ENCODE measurements around the gene CAMK1D. TPM values are rescaled to one million over a fixed set of nuclear protein-coding genes. Genes with fewer than 3 reads are reported as not detected.
"Not testable (repeated sequence)": the region's sequence is repeated elsewhere in the genome, so short reads cannot be mapped to it uniquely, and the experiment has no call there.

The CAMK1D gene
- total RNA-seq, 1 experiment from 2014 or later = 10.2 TPM

GRCh38 chr10:12333380-12334185 is 15.8 kb upstream of the CAMK1D start (continued):
- TF ChIP-seq, protein P1, sequence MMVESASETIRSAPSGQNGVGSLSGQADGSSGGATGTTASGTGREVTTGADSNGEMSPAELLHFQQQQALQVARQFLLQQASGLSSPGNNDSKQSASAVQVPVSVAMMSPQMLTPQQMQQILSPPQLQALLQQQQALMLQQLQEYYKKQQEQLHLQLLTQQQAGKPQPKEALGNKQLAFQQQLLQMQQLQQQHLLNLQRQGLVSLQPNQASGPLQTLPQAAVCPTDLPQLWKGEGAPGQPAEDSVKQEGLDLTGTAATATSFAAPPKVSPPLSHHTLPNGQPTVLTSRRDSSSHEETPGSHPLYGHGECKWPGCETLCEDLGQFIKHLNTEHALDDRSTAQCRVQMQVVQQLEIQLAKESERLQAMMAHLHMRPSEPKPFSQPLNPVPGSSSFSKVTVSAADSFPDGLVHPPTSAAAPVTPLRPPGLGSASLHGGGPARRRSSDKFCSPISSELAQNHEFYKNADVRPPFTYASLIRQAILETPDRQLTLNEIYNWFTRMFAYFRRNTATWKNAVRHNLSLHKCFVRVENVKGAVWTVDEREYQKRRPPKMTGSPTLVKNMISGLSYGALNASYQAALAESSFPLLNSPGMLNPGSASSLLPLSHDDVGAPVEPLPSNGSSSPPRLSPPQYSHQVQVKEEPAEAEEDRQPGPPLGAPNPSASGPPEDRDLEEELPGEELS (CRISPR knock-in tag; IDR thresholded peaks at IDR 0.05) = no peak
- TF ChIP-seq ESRRA (CRISPR knock-in tag; IDR thresholded peaks at IDR 0.05; ENCODE audit: borderline replicate concordance) (no peak), ATF1 (CRISPR knock-in tag; IDR thresholded peaks at IDR 0.05) (no peak), FOXK1 (CRISPR knock-in tag; IDR thresholded peaks at IDR 0.05) (no peak)

DNA sequence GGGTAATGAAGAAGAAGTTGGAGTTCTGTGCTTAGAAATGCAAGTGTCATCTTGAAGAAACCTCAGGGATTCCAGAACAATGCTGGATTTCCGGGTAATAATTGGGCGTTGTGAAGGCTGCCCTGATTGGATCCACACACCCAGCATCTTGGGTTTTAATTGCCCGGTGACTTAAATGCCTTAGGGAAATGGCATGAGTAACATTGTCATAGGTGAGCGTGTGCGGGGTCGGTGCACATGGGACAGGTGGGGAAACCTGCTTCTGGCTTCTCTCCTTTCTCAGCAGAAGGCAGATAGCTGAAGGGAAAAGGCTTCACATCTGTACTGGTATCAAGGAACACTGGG is 15.2 kb upstream of the CAMK1D start:
- no peaks in the 10 kb centered on the region for H3K36me3 Mint-ChIP-seq
- no peak for TF ChIP-seq JUN (CRISPR knock-in tag; IDR thresholded peaks at IDR 0.05)
- TF ChIP-seq E2F4 (CRISPR knock-in tag; IDR thresholded peaks at IDR 0.05; ENCODE audit: borderline replicate concordance, low read depth) = no peak
- TF ChIP-seq ZNF219 (CRISPR knock-in tag; IDR thresholded peaks at IDR 0.05; ENCODE audit: borderline replicate concordance) = no peak
- TF ChIP-seq, protein P2, sequence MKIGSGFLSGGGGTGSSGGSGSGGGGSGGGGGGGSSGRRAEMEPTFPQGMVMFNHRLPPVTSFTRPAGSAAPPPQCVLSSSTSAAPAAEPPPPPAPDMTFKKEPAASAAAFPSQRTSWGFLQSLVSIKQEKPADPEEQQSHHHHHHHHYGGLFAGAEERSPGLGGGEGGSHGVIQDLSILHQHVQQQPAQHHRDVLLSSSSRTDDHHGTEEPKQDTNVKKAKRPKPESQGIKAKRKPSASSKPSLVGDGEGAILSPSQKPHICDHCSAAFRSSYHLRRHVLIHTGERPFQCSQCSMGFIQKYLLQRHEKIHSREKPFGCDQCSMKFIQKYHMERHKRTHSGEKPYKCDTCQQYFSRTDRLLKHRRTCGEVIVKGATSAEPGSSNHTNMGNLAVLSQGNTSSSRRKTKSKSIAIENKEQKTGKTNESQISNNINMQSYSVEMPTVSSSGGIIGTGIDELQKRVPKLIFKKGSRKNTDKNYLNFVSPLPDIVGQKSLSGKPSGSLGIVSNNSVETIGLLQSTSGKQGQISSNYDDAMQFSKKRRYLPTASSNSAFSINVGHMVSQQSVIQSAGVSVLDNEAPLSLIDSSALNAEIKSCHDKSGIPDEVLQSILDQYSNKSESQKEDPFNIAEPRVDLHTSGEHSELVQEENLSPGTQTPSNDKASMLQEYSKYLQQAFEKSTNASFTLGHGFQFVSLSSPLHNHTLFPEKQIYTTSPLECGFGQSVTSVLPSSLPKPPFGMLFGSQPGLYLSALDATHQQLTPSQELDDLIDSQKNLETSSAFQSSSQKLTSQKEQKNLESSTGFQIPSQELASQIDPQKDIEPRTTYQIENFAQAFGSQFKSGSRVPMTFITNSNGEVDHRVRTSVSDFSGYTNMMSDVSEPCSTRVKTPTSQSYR (CRISPR knock-in tag; IDR thresholded peaks at IDR 0.05) = no peak
- no peak for TF ChIP-seq ZNF671 (CRISPR knock-in tag; IDR thresholded peaks at IDR 0.05)
- ChIA-PET POLR2A (no interaction called here), CTCF (no interaction called here)
- DNase-seq (ENCODE audit: low spot score) (no peak), ATAC-seq (no peak)
- H3K9me3 Mint-ChIP-seq = no peaks in the 10 kb centered on the region
- no peak overlapping the region for H3K27ac Mint-ChIP-seq
- no peak overlapping the region for H3K4me3 Mint-ChIP-seq
- H3K27me3 Mint-ChIP-seq (ENCODE audit: low read depth) = no peaks in the 10 kb centered on the region
- H3K4me1 Mint-ChIP-seq = no peaks in the 10 kb centered on the region

- H3K9me3 Mint-ChIP-seq; POLR2A ChIA-PET; CTCF ChIA-PET; DNase-seq (ENCODE audit: low spot score); H3K27me3 Mint-ChIP-seq (ENCODE audit: low read depth); ATAC-seq; H3K4me1 Mint-ChIP-seq; H3K36me3 Mint-ChIP-seq; H3K27ac Mint-ChIP-seq; H3K4me3 Mint-ChIP-seq: not testable (repeated sequence)
Measured at GRCh38 chr10:12335169-12335568, 14.2 kb upstream of the CAMK1D start.

- Mint-ChIP-seq H3K27me3 (ENCODE audit: low read depth) (no peaks in the 10 kb centered on the region), H3K9me3 (no peaks in the 10 kb centered on the region), H3K4me1 (no peaks in the 10 kb centered on the region), H3K36me3 (no peaks in the 10 kb centered on the region), H3K4me3 (no peak overlapping the region), H3K27ac (no peak overlapping the region)
- ATAC-seq (no peak), DNase-seq (ENCODE audit: low spot score) (no peak)
- ChIA-PET POLR2A (interaction anchor here (0.7 to 1.0 kb wide), 3 partner anchors 9 to 66 kb away, joined by 3 to 5 read pairs (median 3); no protein-coding TSS in a partner anchor), CTCF (no interaction called here)
- no peak for TF ChIP-seq ERG (CRISPR knock-in tag; IDR thresholded peaks at IDR 0.05)
- TF ChIP-seq NR2C2 (CRISPR knock-in tag; IDR thresholded peaks at IDR 0.05) = no peak
- no peak for TF ChIP-seq FOXK1 (CRISPR knock-in tag; IDR thresholded peaks at IDR 0.05)
Measured at GRCh38 chr10:12337453-12338372, 11.6 kb upstream of the CAMK1D start.

All from WTC11 (cell line).